Activated CD8-positive, alpha-beta T cell treated with anti-CD3 and anti-CD28 coated beads for 36 hours (primary cell): Measurements from ENCODE around the gene SLC9A3. TPM values are rescaled to one million over a fixed set of nuclear protein-coding genes. Genes with fewer than 3 reads are reported as not detected.
"Not testable (repeated sequence)": the region's sequence is repeated elsewhere in the genome, so short reads cannot be mapped to it uniquely, and the experiment has no call there.

ENCODE experiments used
- ATAC-seq: fragments of 200-7000 bp; cut with Tn5 transposase; one replicate; pipeline ENCODE4 v1.10.0; 2021; ENCODE audit warnings: mild to moderate bottlenecking, moderate library complexity
- CTCF ChIA-PET: fragments of 350-600 bp; sonication (Branson Sonifier 250); formaldehyde crosslinking; loops from one replicate; lab custom pipeline; 2021; ENCODE audit warnings: antibody characterized with exemption; lab: Charles Lee
- POLR2A ChIA-PET: fragments of 350-600 bp; sonication (Branson Sonifier 250); formaldehyde crosslinking; loops from one replicate; lab custom pipeline; 2021; ENCODE audit warnings: antibody characterized with exemption; lab: Charles Lee
- DNase-seq: peaks from one replicate; pipeline ENCODE4 v3.0.0-alpha.2; 2020
- H3K27ac Mint-ChIP-seq: one replicate; pipeline ENCODE4 v1.8.0; 2021; ENCODE audit warnings: mild to moderate bottlenecking, mixed read lengths
- H3K27me3 Mint-ChIP-seq: one replicate; pipeline ENCODE4 v1.8.0; 2021; ENCODE audit warnings: mixed read lengths
- H3K36me3 Mint-ChIP-seq: one replicate; pipeline ENCODE4 v1.8.0; 2021; ENCODE audit warnings: low read depth, mixed read lengths
- H3K4me1 Mint-ChIP-seq: one replicate; pipeline ENCODE4 v1.8.0; 2021; ENCODE audit warnings: low read depth, mixed read lengths
- H3K4me3 Mint-ChIP-seq: one replicate; pipeline ENCODE4 v1.8.0; 2021; ENCODE audit warnings: mild to moderate bottlenecking, moderate library complexity, mixed read lengths
- H3K9me3 Mint-ChIP-seq: one replicate; pipeline ENCODE4 v1.8.0; 2021; ENCODE audit warnings: mixed read lengths
- CTCF ChIP-seq: fragments of 200-600 bp; IDR thresholded peaks from one replicate; pipeline ENCODE4 v1.8.0; 2022; ENCODE audit warnings: antibody characterized with exemption, mild to moderate bottlenecking
- intact Hi-C: fragments of 100-400 bp; cut with micrococcal nuclease; formaldehyde crosslinking; loops from one replicate; pipeline ENCODE4 v1.10.0; 2022
- total RNA-seq, 2 experiments: library from RNA; stranded (reverse); gene quantifications; one replicate each; pipeline ENCODE4 v1.2.3, GENCODE V29; 2021

SLC9A3 gene
- total RNA-seq, 2 experiments from 2014 or later: 3.2 to 3.3 TPM

- ATAC-seq (no peak), DNase-seq (peak; percentile 19)
- Mint-ChIP-seq H3K9me3 (no peaks in the 10 kb centered on the region), H3K27ac (no peak overlapping the region), H3K4me3 (no peak overlapping the region), H3K4me1 (no peaks in the 10 kb centered on the region), H3K36me3 (no peaks in the 10 kb centered on the region), H3K27me3 (peaks cover 18% of the 10 kb centered on the region)
- TF ChIP-seq CTCF: no peak
- POLR2A ChIA-PET: interaction anchor here (0.6 kb wide), 1 partner anchor 295 kb away, joined by 4 read pairs; no protein-coding TSS in a partner anchor
- intact Hi-C loops: no loop called here
- CTCF ChIA-PET: interaction anchor here (1.1 kb wide), 1 partner anchor 12 kb away, joined by 3 read pairs; no protein-coding TSS in a partner anchor
These were observed 41.7 kb upstream of the SLC9A3 start for GRCh38 chr5:565782-566440.

- no peak overlapping the region for H3K27ac Mint-ChIP-seq
- ChIA-PET CTCF (no interaction called here), POLR2A (no interaction called here)
- H3K9me3 Mint-ChIP-seq: no peaks in the 10 kb centered on the region
- ATAC-seq (no peak), DNase-seq (no peak)
- intact Hi-C loops: no loop called here
- no peaks in the 10 kb centered on the region for H3K4me1 Mint-ChIP-seq
- no peak overlapping the region for H3K4me3 Mint-ChIP-seq
- no peak for TF ChIP-seq CTCF
- H3K27me3 Mint-ChIP-seq: peaks cover 15% of the 10 kb centered on the region
- H3K36me3 Mint-ChIP-seq: no peaks in the 10 kb centered on the region
These were observed 37.2 kb upstream of the SLC9A3 start for GRCh38 chr5:561408-561807.

GRCh38 chr5:560792-561166 lies 36.5 kb upstream of the SLC9A3 start:
- no peaks in the 10 kb centered on the region for H3K4me1 Mint-ChIP-seq
- no peak for TF ChIP-seq CTCF
- DNase-seq (no peak), ATAC-seq (no peak)
- H3K27me3 Mint-ChIP-seq: peaks cover 11% of the 10 kb centered on the region
- H3K36me3 Mint-ChIP-seq: no peaks in the 10 kb centered on the region
- no peak overlapping the region for H3K4me3 Mint-ChIP-seq
- H3K9me3 Mint-ChIP-seq: no peaks in the 10 kb centered on the region
- ChIA-PET CTCF (no interaction called here), POLR2A (no interaction called here)
- no peak overlapping the region for H3K27ac Mint-ChIP-seq
- intact Hi-C loops: no loop called here

- Mint-ChIP-seq H3K4me1 (no peaks in the 10 kb centered on the region), H3K36me3 (no peaks in the 10 kb centered on the region), H3K27ac (no peak overlapping the region), H3K27me3 (peaks cover 11% of the 10 kb centered on the region), H3K4me3 (no peak overlapping the region), H3K9me3 (no peaks in the 10 kb centered on the region)
- ATAC-seq (no peak), DNase-seq (no peak)
- intact Hi-C loops: no loop called here
- no peak for TF ChIP-seq CTCF
- CTCF ChIA-PET: no interaction called here
- POLR2A ChIA-PET: no interaction called here
These were observed 34.7 kb upstream of the SLC9A3 start for GRCh38 chr5:558871-559503.

- DNase-seq: no peak
- ChIA-PET CTCF (no interaction called here), POLR2A (no interaction called here)
- TF ChIP-seq CTCF: no peak
- H3K9me3 Mint-ChIP-seq: no peaks in the 10 kb centered on the region
- peaks cover 11% of the 10 kb centered on the region for H3K27me3 Mint-ChIP-seq
- no peak overlapping the region for H3K27ac Mint-ChIP-seq
- H3K36me3 Mint-ChIP-seq: no peaks in the 10 kb centered on the region
- intact Hi-C loops: no loop called here
- no peaks in the 10 kb centered on the region for H3K4me1 Mint-ChIP-seq
- H3K4me3 Mint-ChIP-seq: no peak overlapping the region
- ATAC-seq: no peak
These were observed 34.1 kb upstream of the SLC9A3 start for GRCh38 chr5:558326-558725.

- H3K9me3 Mint-ChIP-seq, ATAC-seq, CTCF ChIA-PET, POLR2A ChIA-PET, H3K36me3 Mint-ChIP-seq, H3K4me1 Mint-ChIP-seq, H3K4me3 Mint-ChIP-seq, H3K27ac Mint-ChIP-seq, intact Hi-C loops, DNase-seq: not testable (repeated sequence)
- peaks cover 11% of the 10 kb centered on the region for H3K27me3 Mint-ChIP-seq
These were observed 33.7 kb upstream of the SLC9A3 start for GRCh38 chr5:557917-558316.
